ENCODE results near the gene CA5A.
"Not testable (repeated sequence)": the region's sequence is repeated elsewhere in the genome, so short reads cannot be mapped to it uniquely, and the experiment has no call there.

The CA5A gene

DNA sequence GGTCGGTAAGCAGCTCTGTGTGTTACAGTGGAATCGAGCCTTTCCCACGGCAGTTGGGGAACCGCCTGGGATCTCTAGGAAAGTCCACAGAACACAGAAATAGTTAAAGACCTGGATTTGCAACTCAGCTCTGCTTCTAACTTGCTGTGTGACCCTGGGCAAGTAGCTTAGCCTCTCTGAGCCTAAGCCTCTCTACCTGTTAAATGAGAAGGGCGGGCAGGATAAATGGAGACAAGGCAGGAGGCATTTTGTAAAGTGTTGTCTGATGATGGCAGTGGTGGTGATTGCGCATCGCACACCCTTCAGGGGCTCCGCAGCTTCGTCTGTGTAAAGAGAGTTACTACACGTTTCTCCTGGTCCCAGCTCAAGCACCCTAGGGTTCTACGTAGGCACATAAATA lies 28.2 kb downstream of the CA5A start:
- not testable (repeated sequence) for H3K4me1 ChIP-seq (ENCODE audit: control insufficient read depth, insufficient read depth, low read length, unreplicated experiment); H2AFZ ChIP-seq (ENCODE audit: low read length, unreplicated experiment); H3K36me3 ChIP-seq (ENCODE audit: insufficient read depth, low read length); H3K27ac ChIP-seq (ENCODE audit: low read depth, low read length); H3K4me3 ChIP-seq (ENCODE audit: low read depth, low read length); H3K79me2 ChIP-seq (ENCODE audit: control insufficient read depth, insufficient read depth, low read length, unreplicated experiment); H3K27me3 ChIP-seq (ENCODE audit: insufficient read depth, low read length)

DNA sequence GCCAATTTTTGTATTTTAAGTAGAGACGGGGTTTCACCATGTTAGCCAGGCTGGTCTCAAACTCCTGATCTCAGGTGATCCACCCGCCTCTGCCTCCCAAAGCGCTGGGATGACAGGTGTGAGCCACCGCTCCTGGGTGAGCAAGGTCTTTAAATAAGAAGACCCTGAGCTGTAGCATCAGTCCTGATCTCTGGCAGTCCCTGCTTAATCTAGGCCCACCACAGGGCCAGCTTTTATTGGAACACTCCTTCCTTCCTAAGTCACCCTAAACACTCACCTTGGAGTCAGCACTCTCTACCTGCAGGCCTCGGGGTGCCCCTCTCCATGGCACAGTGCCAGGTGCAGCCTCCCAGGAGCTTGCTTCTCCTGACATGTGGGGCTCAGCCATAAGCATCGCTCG lies 30.8 kb downstream of the CA5A start:
- not testable (repeated sequence) for H2AFZ ChIP-seq (ENCODE audit: low read length, unreplicated experiment); H3K4me1 ChIP-seq (ENCODE audit: control insufficient read depth, insufficient read depth, low read length, unreplicated experiment)

DNA sequence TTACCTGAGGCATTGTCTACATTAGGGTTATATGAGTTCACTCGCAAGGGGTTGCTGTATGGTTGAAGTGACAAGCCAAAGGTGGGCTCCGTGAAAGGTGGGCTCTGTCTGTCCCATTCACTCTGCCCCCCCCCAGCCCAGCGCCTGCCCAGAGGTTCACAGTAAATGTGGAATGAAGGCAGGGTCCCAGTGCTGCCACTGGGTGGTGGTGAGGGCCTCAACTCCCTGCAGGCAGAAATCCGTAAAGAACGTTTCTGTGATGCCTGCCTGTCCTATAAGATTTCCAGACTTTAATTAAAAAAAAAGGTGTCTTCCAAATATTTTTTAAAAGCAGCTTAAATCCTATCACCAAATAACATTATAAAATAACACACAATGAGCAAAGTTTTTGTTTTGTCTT lies 31.4 kb downstream of the CA5A start:
- not testable (repeated sequence) for H2AFZ ChIP-seq (ENCODE audit: low read length, unreplicated experiment); H3K4me3 ChIP-seq (ENCODE audit: low read depth, low read length); H3K79me2 ChIP-seq (ENCODE audit: control insufficient read depth, insufficient read depth, low read length, unreplicated experiment); H3K36me3 ChIP-seq (ENCODE audit: insufficient read depth, low read length); H3K27ac ChIP-seq (ENCODE audit: low read depth, low read length); H3K27me3 ChIP-seq (ENCODE audit: insufficient read depth, low read length); H3K4me1 ChIP-seq (ENCODE audit: control insufficient read depth, insufficient read depth, low read length, unreplicated experiment)

More for the DNA sequence above, 30.8 kb downstream of the CA5A start:
- not testable (repeated sequence) for H3K27ac ChIP-seq (ENCODE audit: low read depth, low read length); H3K79me2 ChIP-seq (ENCODE audit: control insufficient read depth, insufficient read depth, low read length, unreplicated experiment); H3K36me3 ChIP-seq (ENCODE audit: insufficient read depth, low read length); H3K4me3 ChIP-seq (ENCODE audit: low read depth, low read length); H3K27me3 ChIP-seq (ENCODE audit: insufficient read depth, low read length)

DNA sequence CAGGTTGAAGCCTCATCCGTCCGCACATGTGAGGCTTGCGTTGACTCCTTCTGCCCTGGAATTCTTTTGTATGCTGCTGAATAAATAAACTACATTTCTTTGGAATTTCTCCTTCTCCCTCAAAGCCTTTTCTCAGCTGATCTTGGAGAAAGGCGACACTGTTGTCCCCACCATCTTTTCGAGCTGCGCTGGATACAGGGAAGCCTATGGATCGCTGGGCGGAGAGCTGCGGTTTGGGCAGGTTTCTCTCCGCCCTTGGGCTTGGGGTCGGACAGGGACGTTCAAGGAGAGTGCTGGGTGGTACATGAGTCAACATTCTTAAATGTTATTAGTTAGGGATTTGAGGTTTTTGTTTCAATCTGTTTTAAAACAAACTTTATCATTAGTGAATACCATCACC lies 35.8 kb downstream of the CA5A start:
- not testable (repeated sequence) for H3K4me1 ChIP-seq (ENCODE audit: control insufficient read depth, insufficient read depth, low read length, unreplicated experiment); H3K36me3 ChIP-seq (ENCODE audit: insufficient read depth, low read length); H3K79me2 ChIP-seq (ENCODE audit: control insufficient read depth, insufficient read depth, low read length, unreplicated experiment); H3K27ac ChIP-seq (ENCODE audit: low read depth, low read length); H2AFZ ChIP-seq (ENCODE audit: low read length, unreplicated experiment); H3K27me3 ChIP-seq (ENCODE audit: insufficient read depth, low read length); H3K4me3 ChIP-seq (ENCODE audit: low read depth, low read length)

DNA sequence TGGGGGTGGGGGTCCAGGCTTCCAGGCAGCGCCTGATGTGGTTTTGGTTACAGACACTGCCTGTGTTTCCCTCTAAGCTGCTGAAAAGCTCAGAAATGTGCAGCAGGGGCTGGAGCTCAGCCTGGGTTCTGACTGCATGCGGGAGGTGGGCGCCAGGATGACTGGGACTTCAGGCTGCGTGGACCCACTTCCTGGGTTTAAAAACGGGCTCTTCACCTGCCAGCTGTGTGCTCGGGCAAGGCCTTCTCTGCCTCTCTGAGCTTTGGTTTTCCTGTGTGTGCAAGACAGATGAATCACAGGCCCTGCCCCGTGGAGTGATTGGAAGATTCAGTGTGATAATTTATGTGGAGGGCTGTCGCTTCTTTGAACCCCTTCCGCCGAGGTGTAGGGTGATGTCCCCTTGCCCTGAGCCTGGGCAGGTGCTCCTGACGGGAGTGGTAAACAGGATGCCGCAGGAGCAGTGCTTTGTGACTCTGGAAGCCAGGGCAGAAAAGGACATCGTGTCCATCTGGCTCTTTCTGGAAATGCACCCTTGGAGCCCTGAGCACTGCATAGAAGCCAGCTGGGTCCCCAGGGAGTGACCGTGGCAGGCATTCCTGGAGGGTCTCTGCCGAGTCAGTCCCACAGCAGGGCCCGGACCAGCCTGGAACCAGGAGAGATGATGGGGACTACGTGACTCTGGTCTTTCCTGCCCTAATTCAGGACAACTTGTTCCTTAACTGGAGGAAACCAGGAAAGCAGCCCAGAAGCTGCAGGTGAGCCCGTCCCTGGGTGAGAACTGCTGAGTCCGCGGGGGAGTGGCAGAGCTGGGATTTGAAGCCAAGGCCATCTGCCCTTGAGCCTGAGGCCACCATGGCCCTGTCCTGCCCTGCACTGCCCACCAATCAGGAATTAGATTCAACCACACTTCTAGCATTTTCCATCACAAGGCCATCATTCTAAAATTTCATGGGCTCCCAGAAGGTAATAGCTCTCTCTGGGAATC lies 38.5 kb downstream of the CA5A start:
- no peak overlapping the region for H3K27ac ChIP-seq (ENCODE audit: low read depth, low read length)
- H3K4me3 ChIP-seq (ENCODE audit: low read depth, low read length): no peak overlapping the region
- no peaks in the 10 kb centered on the region for H3K36me3 ChIP-seq (ENCODE audit: insufficient read depth, low read length)
- no peaks in the 10 kb centered on the region for H3K79me2 ChIP-seq (ENCODE audit: control insufficient read depth, insufficient read depth, low read length, unreplicated experiment)
- no peaks in the 10 kb centered on the region for H3K27me3 ChIP-seq (ENCODE audit: insufficient read depth, low read length)
- H2AFZ ChIP-seq (ENCODE audit: low read length, unreplicated experiment): no peak overlapping the region
- H3K4me1 ChIP-seq (ENCODE audit: control insufficient read depth, insufficient read depth, low read length, unreplicated experiment): peaks cover 16% of the 10 kb centered on the region

DNA sequence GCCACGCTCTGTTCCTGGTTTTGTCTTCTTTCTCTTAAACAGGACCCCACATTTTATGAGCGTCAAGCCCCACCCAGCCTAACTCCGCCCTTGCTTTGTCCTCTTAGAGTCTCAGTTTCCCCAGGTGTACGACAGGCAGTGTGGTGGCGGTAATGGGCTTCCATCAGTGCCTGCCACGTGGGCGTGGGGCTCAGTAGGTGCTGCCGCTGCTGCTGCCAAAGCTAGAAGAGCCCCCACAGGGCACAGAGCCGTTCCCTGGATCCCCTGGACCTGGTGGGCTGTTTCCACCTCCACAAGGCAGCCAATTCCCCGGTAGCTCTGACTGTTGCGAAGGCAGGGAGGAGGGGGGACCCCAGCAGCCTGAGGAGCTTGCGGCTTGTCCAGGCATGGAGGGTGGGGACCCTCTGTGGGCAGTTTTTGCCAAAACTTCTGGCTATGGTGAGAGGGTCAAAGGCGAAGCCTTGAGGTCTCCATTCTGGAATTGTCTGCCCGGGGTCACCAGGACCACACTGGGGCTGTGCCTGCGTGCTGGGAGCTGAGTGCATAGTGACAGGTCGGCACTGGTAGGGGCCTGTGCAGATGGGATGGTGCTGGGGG lies 39.3 kb downstream of the CA5A start:
- not testable (repeated sequence) for H3K79me2 ChIP-seq (ENCODE audit: control insufficient read depth, insufficient read depth, low read length, unreplicated experiment); H3K36me3 ChIP-seq (ENCODE audit: insufficient read depth, low read length); H3K27me3 ChIP-seq (ENCODE audit: insufficient read depth, low read length); H2AFZ ChIP-seq (ENCODE audit: low read length, unreplicated experiment); H3K27ac ChIP-seq (ENCODE audit: low read depth, low read length); H3K4me3 ChIP-seq (ENCODE audit: low read depth, low read length)
- H3K4me1 ChIP-seq (ENCODE audit: control insufficient read depth, insufficient read depth, low read length, unreplicated experiment): peaks cover 16% of the 10 kb centered on the region

DNA sequence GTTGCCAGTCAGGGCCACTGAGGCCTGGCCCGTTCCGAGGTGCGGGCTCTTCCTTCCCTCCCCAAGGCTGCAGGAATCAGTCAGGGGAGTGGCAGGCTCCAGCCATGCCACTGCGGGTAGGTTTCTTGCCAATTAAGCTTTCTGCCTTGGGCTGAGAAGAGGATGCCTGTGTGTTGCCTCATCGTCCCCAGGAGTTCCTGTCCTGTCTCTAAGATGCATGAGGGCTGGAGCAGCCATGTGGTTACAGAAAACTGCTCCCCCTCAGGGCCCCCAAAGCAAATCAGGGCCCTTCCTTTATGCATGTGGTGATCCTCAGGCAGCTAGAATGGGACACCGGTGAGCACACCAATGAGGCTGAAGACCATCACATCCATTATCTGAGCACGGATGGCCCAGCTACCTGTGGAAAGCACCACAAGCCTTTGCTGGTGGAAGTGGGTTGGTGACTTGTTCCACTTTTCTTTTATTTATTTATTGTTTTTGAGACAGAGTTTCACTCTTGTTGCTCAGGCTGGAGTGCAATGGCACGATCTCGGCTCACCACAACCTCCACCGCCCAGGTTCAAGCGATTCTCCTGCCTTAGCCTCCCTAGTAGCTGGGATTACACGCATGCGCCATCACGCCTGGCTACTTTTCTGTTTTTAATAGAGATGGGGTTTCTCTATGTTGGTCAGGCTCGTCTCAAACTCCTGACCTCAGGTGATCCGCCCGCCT lies 40.0 kb downstream of the CA5A start:
- H3K27ac ChIP-seq (ENCODE audit: low read depth, low read length); H3K27me3 ChIP-seq (ENCODE audit: insufficient read depth, low read length); H2AFZ ChIP-seq (ENCODE audit: low read length, unreplicated experiment); H3K79me2 ChIP-seq (ENCODE audit: control insufficient read depth, insufficient read depth, low read length, unreplicated experiment); H3K36me3 ChIP-seq (ENCODE audit: insufficient read depth, low read length); H3K4me3 ChIP-seq (ENCODE audit: low read depth, low read length): not testable (repeated sequence)
- peaks cover 16% of the 10 kb centered on the region for H3K4me1 ChIP-seq (ENCODE audit: control insufficient read depth, insufficient read depth, low read length, unreplicated experiment)

DNA sequence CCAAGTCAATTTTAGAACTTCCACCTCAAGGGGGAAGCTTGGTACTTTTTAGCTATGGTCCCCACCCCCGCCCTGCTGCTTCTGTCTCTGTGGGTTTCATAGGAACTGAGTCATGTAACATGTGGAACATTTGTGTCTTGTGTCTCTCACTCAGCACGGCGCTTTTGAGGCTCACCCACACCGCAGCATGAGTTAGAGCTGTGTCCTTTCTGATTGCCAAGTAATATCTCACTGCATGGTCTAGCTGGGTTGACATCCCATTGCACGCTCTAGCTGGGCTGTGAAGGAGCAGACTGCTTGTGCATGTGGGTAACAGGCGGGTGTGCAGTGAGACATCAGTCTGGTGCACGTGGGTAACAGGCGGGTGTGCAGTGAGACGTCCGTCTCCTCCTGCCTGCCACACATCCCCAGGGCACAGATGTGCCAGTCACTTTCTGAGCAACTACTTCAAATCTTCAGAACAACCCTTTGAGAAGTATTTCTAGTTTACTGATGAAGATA lies 40.6 kb downstream of the CA5A start:
- Histone ChIP-seq H3K27me3 (ENCODE audit: insufficient read depth, low read length) (no peaks in the 10 kb centered on the region), H3K4me3 (ENCODE audit: low read depth, low read length) (no peak overlapping the region), H3K79me2 (ENCODE audit: control insufficient read depth, insufficient read depth, low read length, unreplicated experiment) (no peaks in the 10 kb centered on the region), H3K36me3 (ENCODE audit: insufficient read depth, low read length) (no peaks in the 10 kb centered on the region), H3K4me1 (ENCODE audit: control insufficient read depth, insufficient read depth, low read length, unreplicated experiment) (peaks cover 16% of the 10 kb centered on the region), H2AFZ (ENCODE audit: low read length, unreplicated experiment) (no peak overlapping the region), H3K27ac (ENCODE audit: low read depth, low read length) (no peak overlapping the region)

DNA sequence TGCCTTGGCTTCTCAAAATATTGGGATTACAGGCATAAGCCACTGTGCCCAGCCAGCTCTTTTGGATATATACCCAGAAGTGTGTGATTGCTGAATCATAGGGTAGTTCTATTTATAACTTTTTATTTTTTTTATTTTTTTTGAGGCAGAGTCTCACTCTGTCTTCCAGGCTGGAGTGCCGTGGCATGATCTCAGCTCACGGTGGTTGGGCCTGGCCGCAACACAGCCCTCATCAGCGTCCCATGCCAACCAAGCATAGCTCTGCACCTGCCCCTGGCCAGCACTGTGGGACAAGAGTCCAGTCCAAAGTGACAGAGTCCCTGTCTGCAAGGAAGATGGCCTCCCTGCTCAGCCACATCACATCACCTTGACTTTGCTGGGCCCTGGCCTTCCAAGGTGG lies 42.3 kb downstream of the CA5A start:
- H3K36me3 ChIP-seq (ENCODE audit: insufficient read depth, low read length); H3K4me3 ChIP-seq (ENCODE audit: low read depth, low read length); H3K27me3 ChIP-seq (ENCODE audit: insufficient read depth, low read length); H2AFZ ChIP-seq (ENCODE audit: low read length, unreplicated experiment); H3K27ac ChIP-seq (ENCODE audit: low read depth, low read length); H3K79me2 ChIP-seq (ENCODE audit: control insufficient read depth, insufficient read depth, low read length, unreplicated experiment): not testable (repeated sequence)
- peaks cover 16% of the 10 kb centered on the region for H3K4me1 ChIP-seq (ENCODE audit: control insufficient read depth, insufficient read depth, low read length, unreplicated experiment)

DNA sequence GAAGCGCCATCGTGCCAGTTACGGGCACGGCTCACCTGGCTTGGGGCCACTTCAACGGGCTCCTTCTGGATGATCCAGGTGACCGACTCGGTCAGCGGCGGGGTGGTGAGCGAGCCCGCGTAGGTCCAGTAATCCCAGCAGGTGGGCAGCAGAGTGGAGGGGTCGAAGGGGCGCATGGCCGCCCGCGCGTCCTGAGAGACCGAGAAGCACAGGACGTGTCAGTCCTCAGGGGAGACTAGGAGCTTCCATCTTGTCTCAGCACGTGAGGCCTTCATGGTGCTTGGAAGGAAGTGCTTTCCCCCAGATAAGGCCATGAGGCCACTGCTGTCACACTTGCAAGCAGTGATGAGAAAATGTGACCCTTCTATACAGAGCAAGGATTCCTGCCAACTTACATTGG lies 44.6 kb downstream of the CA5A start:
- no peaks in the 10 kb centered on the region for H3K79me2 ChIP-seq (ENCODE audit: control insufficient read depth, insufficient read depth, low read length, unreplicated experiment)
- H3K4me3 ChIP-seq (ENCODE audit: low read depth, low read length): no peak overlapping the region
- no peaks in the 10 kb centered on the region for H3K27me3 ChIP-seq (ENCODE audit: insufficient read depth, low read length)
- no peaks in the 10 kb centered on the region for H3K36me3 ChIP-seq (ENCODE audit: insufficient read depth, low read length)
- H3K27ac ChIP-seq (ENCODE audit: low read depth, low read length): no peak overlapping the region
- H3K4me1 ChIP-seq (ENCODE audit: control insufficient read depth, insufficient read depth, low read length, unreplicated experiment): peaks cover 16% of the 10 kb centered on the region
- H2AFZ ChIP-seq (ENCODE audit: low read length, unreplicated experiment): no peak overlapping the region
